Head of caudate nucleus (tissue), 42 donors: ENCODE measurements around the gene SPDYA.

Experiments used
- DNase-seq, 42 donors: peaks; one replicate each; pipeline versions ENCODE4 v3.0.0 to v3.0.0-alpha.2; 2020 to 2021; ENCODE audit warnings: mixed read lengths in 7 of 42
- intact Hi-C: fragments of 100-400 bp; cut with DNase I; formaldehyde crosslinking; loops from one replicate; pipeline ENCODE4 v1.15.0; 2022

Gene SPDYA

DNA sequence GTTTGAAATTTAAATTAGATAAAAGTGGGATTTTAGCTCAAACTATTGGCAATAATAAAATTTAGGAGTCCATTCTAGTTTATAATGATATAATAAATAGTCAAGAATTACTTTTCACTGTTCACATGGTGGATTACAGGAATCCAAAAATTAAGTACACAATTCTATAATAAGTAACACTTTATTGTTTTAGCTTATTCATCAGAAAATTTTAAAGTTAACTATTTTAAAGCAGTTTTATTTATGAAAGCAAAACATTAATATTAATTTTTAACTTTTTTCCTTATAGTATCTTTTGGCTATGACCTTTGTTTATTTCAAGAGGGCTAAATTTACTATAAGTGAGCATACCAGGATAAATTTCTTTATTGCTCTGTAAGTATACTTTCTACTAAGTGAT, 11.4 kb downstream of the SPDYA start:
- DNase-seq = no peak
- intact Hi-C loops = no loop called here

DNA sequence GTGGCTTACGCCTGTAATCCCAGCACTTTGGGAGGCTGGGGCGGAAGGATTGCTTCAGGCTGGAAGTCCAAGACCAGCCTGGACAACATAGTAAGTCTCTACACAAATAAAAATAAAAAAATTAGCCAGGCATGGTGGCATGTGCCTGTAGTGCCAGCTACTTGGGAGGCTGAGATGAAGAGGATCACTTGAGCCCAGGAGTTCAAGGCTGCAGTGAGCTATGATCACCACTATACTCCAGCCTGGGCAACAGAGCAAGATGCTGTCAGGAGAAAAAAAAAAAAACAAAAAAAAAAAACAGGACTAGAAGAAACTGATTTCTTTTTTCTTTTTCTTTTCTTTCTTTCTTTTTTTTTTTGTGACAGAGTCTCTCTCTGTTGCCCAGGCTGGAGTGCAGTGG, 13.6 kb downstream of the SPDYA start:
- no peak for DNase-seq
- intact Hi-C loops = no loop called here

DNA sequence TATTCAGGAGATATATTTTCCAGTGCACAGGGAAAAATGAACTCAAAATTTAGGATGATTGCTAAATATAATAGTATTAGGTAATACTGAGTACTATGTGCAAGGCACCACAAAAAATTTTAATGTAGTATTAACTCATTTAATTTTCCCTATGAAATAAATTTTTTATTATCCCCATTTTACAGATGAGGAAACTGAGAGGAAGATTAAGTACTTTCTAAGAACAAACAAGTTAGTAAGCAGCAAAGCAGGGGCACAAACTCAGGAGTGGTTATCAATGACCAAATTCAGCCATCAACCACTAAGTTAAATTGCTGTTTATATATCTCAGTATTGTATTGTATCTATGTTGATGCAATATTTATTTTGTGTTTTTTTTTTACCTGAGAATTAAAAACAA, 14.2 kb downstream of the SPDYA start:
- intact Hi-C loops = no loop called here
- DNase-seq = no peak

GRCh38 chr2:28828382-28828781, 17.7 kb downstream of the SPDYA start:
- intact Hi-C loops = no loop called here
- DNase-seq = no peak

GRCh38 chr2:28833740-28834470, 23.3 kb downstream of the SPDYA start:
- intact Hi-C loops = no loop called here

GRCh38 chr2:28835781-28836180, 25.1 kb downstream of the SPDYA start:
- intact Hi-C loops = no loop called here
- no peak for DNase-seq

More at GRCh38 chr2:28833740-28834470, 23.3 kb downstream of the SPDYA start:
- no peak for DNase-seq

DNA sequence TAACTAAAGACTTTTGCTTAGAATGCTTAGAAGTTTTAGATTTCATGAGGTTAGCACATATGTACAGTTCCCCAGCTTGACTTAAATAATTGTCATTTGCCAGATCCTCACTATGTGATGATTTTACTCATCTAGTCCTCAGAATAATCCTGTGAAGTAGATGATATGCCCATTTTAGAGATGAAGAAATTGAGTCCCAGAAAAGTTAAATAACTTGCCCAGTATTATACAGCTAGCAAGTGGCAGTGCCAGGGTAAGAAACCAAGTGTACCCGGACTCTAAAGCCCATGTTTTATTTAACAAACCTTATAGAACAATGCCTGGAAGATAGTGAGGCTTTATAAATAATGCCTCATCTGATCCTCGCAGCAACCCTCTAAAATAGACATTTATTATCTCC, 28.3 kb downstream of the SPDYA start:
- no peak for DNase-seq
- intact Hi-C loops = no loop called here

GRCh38 chr2:28842042-28842441, 31.4 kb downstream of the SPDYA start:
- no peak for DNase-seq
- intact Hi-C loops = no loop called here

- intact Hi-C loops = no loop called here
- DNase-seq = no peak
Measured at GRCh38 chr2:28855193-28855592, 44.6 kb downstream of the SPDYA start.

- intact Hi-C loops = no loop called here
- DNase-seq = no peak
Measured at GRCh38 chr2:28855977-28856376, 45.3 kb downstream of the SPDYA start.

GRCh38 chr2:28868611-28869010, 58.0 kb downstream of the SPDYA start:
- intact Hi-C loops = no loop called here
- DNase-seq = no peak

DNA sequence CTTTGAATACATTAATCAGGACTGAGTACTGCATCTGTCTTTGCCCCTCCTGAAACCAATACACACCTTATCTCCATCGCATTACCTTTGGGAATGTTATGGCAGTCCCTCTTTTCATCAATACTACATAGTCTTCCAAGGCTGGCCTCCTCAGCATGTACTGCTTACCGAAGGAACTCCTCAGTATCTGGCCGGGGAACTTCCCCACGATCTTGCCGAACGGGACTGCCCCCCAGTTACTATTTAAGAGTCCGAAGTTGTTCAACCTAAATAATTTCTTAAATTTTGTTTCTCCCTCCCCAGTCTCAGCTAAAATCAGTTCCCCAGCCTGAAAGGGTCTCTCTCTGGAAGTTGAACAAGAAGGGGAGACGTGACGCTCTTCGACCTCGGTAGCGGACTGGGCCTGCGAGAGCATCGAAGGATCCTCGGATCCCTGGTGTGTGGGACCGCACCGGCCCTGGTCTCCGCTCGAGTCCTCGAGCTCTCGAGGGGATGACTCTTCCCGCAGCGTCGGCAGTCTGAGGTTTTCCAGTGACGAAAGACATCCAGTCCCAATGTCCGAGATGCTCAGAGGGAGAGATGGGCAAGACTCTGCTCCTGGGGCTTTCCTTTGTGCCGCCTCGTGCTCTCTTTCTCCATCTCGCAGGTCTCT, 59.0 kb downstream of the SPDYA start:
- peak in 7 of 42 donors; percentile 1 to 45 (median 14) for DNase-seq
- intact Hi-C loops = loop anchor here (2.0 kb wide), 1 partner anchor 25 kb away; the partner anchor contains the start of gene WDR43

- DNase-seq = peak; percentile 92 to 99 (median 96)
- intact Hi-C loops = loop anchor here (2.0 kb wide), 1 partner anchor 24 kb away; the partner anchor contains the start of gene WDR43
Measured at GRCh38 chr2:28870146-28870891, 59.7 kb downstream of the SPDYA start, which contains the start of gene TRMT61B. TRMT61B (minus strand) TSS chr2:28870309; CDS start chr2:28870277, 32 bp downstream.

- intact Hi-C loops = loop anchor here (2.0 kb wide), 1 partner anchor 23 kb away; the partner anchor contains the start of gene WDR43
- no peak for DNase-seq
Measured at GRCh38 chr2:28871620-28872019, 61.0 kb downstream of the SPDYA start.

DNA sequence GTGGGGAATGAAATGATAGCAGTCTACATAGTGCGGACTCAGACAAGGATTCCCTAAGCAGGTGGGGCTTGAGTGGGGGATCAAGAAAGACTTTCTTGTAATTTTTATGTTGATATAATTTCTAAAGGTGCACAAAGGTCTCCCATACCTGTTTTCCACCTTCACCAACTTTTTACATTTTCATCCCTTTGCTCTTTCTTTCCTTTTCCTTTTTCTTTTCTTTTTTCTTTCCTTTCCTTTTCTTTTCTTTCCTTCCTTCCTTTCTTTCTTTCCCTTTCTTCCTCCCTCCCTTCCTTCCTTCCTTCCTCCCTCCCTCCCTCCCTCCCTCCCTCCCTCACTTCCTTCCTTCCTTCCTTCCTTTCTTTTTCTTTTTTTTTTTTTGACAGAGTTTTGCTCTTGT, 69.6 kb downstream of the SPDYA start:
- DNase-seq = no peak
- intact Hi-C loops = no loop called here

- intact Hi-C loops = no loop called here
Measured at GRCh38 chr2:28893488-28893887, 82.9 kb downstream of the SPDYA start.

GRCh38 chr2:28894470-28895188, 84.0 kb downstream of the SPDYA start, which contains the start of gene WDR43:
WDR43 (plus strand) TSS chr2:28894667; CDS start chr2:28894699, 32 bp downstream.
- intact Hi-C loops = loop anchor here (2.0 kb wide), 1 partner anchor 24 kb away; the partner anchor contains the start of gene TRMT61B
- DNase-seq = peak; percentile 90 to 99 (median 98)

More at GRCh38 chr2:28893488-28893887, 82.9 kb downstream of the SPDYA start:
- peak in 1 of 42 donors; percentile 3 for DNase-seq

DNA sequence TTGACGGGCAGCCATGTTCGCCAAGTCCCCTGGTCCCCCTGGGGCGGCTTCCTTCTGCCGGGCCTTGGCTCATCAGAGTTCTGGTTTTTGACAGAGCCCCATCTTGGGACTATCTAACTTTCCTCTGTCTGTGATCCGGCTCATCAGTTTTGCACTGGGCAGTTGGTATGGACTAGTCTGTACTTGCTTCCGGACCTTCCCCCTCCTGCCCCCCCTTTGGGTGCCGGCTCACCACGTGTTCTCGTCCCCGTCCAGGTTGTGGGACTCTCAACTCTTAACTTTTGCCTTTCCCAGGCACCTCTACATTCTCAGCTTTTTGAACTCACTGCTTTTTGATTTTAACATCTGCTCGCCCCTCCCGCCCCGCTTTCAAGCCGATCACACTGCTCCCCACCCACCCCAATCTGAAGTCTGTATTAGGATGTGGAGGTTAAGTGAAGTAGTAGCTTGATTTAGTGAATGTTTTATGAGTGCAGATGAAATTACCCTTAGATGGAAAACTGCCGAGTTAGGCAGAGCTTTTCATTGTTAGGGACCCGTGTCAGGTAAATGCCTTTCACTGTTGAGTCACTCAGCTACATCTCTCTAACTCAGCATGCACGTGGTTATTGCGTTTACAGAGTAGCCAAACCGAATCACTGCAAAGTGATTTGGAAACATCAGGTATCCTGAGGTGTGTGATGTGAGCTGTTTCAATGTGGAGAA, 84.7 kb downstream of the SPDYA start:
- intact Hi-C loops = loop anchor here (2.0 kb wide), 1 partner anchor 25 kb away; the partner anchor contains the start of gene TRMT61B
- DNase-seq = peak in 23 of 42 donors; percentile 5 to 57 (median 22)
